NCI-H2227 (cell line): Measurements from ENCODE around the gene INTS4.
"Not testable (repeated sequence)": the region's sequence is repeated elsewhere in the genome, so short reads cannot be mapped to it uniquely, and the experiment has no call there.

Experiments
- DNase-seq: peaks from one replicate; lab custom pipeline; 2025; ENCODE audit not compliant: unreplicated experiment; lab: John Stamatoyannopoulos, UW

INTS4 gene

GRCh38 chr11:77994434-77995362, at the start of gene INTS4:
Gene INTS4 (minus strand): TSS chr11:77994668. CDS start chr11:77994643, 25 bp downstream.
- DNase-seq = peak; percentile 100

DNA sequence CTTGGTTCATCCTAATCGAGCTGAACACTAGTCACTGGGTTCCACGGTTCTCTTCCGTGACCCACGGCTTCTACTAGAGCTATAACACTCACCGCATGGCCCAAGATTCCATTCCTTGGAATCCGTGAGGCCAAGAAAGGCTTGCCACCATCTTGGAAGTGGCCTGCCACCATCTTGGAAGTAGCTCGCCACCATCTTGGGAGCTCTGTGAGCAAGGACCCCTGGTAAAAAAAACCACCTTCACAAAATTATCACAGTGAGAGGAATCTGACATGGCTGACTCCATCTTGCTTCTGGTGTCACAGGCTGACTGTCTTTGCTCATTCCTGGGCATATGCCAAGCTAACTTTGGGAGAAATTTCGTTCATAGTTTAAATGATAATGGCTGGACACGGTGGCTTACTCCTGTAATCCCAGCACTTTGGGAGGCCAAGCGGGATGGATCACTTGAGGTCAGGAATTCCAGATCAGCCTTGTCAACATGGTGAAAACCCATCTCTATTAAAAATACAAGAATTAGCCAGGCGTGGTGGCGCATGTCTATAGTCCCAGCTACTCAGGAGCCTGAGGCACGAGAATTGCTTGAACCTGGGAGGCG, 47.5 kb upstream of the INTS4 start:
- no peak for DNase-seq

- DNase-seq = not testable (repeated sequence)
Measured at GRCh38 chr11:78041380-78041719, 46.9 kb upstream of the INTS4 start.

GRCh38 chr11:78040691-78041379, 46.4 kb upstream of the INTS4 start:
- DNase-seq = no peak

GRCh38 chr11:78039919-78040671, 45.6 kb upstream of the INTS4 start:
- peak; percentile 59 for DNase-seq

GRCh38 chr11:78039391-78039918, 45.0 kb upstream of the INTS4 start:
- no peak for DNase-seq

DNA sequence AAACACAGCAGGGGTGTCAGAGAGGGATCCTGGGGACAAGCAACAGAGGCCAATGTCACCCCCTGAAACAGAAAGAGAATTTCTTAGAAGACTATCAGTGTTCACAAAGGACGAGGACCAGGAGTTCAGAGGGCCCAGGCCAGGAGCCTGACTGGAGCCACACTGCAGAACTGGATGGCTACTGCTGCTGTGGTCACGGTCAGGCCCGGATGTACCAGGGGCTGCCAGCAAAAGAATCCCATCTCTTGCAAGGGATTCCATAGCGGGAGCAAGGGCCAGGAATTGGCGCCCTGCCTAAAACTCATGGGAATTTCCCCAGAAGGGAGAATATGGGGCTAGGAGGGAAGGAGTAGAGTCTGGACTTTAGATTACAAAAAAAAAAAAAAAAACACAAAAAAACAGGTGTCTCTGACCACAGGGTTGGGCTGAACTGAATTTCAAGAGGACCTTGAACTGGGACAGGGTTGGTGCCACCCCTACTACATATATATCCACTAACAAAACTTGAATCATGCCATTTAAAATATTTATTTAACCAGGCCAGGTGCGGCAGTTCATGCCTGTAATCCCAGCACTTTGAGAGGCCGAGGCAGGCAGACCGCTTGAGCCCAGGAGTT, 44.3 kb upstream of the INTS4 start:
- DNase-seq = no peak

DNA sequence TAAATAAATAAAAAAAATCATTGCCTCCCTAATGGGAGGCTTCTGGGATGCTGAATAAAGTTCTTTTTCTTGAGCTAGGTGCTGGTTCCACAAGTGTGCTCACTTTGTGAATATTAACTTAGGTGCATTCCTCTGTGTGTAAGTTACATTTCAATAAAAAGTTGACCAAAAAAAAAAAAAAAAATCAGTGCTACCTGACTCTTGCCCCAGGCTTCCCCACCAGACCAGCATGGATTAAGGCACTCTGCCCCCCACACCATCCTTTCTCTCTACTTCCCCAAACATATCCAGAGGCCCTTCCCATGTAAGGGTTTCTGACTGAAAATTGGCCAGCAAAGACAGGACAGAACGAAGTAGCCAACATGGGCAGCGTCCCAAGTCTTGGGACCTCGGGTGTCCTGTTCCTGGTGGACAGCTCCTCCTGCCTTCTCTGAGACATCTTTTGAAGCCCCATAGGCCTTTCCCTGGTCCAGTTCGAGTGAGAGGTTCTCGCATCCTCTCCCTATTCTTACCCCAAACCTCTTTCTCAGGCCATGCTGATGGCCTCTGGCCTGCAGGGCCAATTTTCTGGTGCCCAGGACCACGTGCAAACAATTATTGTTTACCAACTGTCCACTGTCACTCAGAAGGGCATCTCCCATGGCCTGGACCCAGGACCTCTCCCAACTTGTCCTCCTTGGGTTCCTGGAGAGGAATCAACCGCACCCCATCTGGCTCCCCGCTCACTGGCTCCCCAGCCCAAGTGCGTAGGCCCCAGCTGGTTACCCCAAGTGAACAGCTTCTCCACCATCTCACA, 43.6 kb upstream of the INTS4 start:
- DNase-seq = no peak

DNA sequence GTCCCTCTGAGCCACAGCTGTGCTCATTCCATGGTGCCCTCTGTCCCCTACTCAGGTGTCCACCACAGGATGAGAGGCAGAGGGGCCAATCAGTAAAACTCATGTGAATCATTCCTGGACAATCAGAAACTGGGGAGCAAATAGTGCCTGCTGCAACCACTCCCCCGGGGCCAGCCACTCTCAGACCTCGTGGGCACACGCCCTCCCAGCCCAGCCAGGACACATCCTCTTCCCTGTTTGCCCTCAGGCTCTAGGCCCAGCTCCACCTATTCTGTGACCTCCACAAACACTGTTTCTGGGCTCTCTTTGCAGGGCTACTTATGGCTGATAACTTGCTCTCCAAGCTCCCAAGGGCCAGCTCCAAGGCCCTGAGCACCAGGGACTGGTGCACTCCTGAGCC, 42.6 kb upstream of the INTS4 start:
- DNase-seq = no peak

- no peak for DNase-seq
Measured at GRCh38 chr11:78036313-78036712, 41.8 kb upstream of the INTS4 start.

GRCh38 chr11:78034623-78035022, 40.2 kb upstream of the INTS4 start:
- no peak for DNase-seq

- DNase-seq = no peak
Measured at GRCh38 chr11:78033040-78033439, 38.6 kb upstream of the INTS4 start.

DNA sequence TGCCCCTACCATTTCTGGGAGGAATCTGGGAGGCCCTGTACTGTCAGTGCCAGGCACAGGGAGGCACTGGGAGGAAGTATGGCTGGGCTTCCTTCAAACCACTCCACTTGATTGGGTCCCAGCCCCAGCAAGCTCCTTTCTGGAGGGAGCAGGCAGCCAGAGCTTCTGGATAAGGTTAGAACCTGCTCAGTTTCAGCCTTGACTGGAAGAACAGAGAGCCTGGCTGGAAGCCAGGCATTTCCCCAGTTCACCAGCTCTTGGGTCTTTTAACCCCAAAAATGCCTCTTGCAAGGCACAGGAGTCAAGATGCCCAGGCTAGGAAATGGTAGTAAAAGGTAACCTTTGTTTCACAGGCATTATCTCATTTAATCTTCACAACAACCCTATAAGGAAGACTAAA, 37.6 kb upstream of the INTS4 start:
- no peak for DNase-seq

GRCh38 chr11:78031629-78032028, 37.2 kb upstream of the INTS4 start:
- no peak for DNase-seq

GRCh38 chr11:78030429-78031325, 36.2 kb upstream of the INTS4 start:
- peak; percentile 90 for DNase-seq

GRCh38 chr11:78028423-78028822, 34.0 kb upstream of the INTS4 start:
- DNase-seq = not testable (repeated sequence)

GRCh38 chr11:78027759-78028158, 33.3 kb upstream of the INTS4 start:
- no peak for DNase-seq

- DNase-seq = no peak
Measured at GRCh38 chr11:78025378-78025777, 30.9 kb upstream of the INTS4 start.

DNA sequence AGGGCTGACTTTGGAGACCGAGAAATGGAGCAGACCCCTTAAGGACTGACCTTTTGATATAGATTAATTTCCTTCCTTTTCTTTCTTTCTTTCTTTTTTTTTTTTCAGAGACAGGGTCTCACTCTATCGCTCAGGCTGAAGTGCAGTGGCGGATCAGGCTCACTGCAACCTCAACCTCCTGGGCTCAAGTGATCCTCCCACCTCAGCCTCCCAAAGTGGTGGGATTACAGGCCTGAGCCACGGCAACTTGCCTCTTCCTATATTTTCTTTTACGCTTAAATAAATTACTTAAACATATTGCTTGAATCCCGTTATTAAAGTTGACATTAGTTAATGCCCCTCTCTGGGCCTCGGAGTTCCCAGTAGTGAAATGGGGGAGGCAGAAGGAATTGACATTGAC, 29.0 kb upstream of the INTS4 start:
- no peak for DNase-seq
